HepG2 (cell line): ENCODE results near the gene FRMD6.

Source experiments
- HDAC2 ChIP-seq: sonication (generic); formaldehyde crosslinking; IDR thresholded peaks from 2 replicates; pipeline ENCODE4 v1.4.0; 2020; ENCODE audit warnings: missing genetic modification reagents
- MED8 ChIP-seq: sonication (generic); formaldehyde crosslinking; IDR thresholded peaks from 2 replicates; pipeline ENCODE4 v1.8.1; 2023; ENCODE audit warnings: mild to moderate bottlenecking, missing genetic modification reagents; ENCODE audit not compliant: insufficient replicate concordance
- POLR2A ChIP-seq, 2 experiments: IDR thresholded peaks; 2 replicates each; pipeline ENCODE4 v1.6.1; 2011; ENCODE audit warnings: low read depth in 2 of 2, low read length in 2 of 2, mild to moderate bottlenecking in 1 of 2, moderate library complexity in 1 of 2; ENCODE audit not compliant: insufficient read depth in 1 of 2
- PRDM15 ChIP-seq: sonication (generic); formaldehyde crosslinking; IDR thresholded peaks from 2 replicates; pipeline ENCODE4 v1.4.0; 2020; ENCODE audit warnings: missing genetic modification reagents
- REST ChIP-seq, 2 experiments: IDR thresholded peaks; 2 replicates each; pipeline ENCODE4 v1.6.1; 2011 to 2012; ENCODE audit warnings: low read length in 2 of 2, borderline replicate concordance in 1 of 2, low read depth in 1 of 2, mild to moderate bottlenecking in 1 of 2, moderate library complexity in 1 of 2
- ZBTB7A ChIP-seq: sonication (generic); formaldehyde crosslinking; IDR thresholded peaks from 2 replicates; pipeline ENCODE4 v1.8.0; 2022; ENCODE audit warnings: mild to moderate bottlenecking, missing genetic modification reagents
- ZFP41 ChIP-seq: sonication (generic); formaldehyde crosslinking; IDR thresholded peaks from 2 replicates; pipeline ENCODE4 v1.4.0; 2020; ENCODE audit warnings: mild to moderate bottlenecking, missing genetic modification reagents, borderline replicate concordance
- ZFX ChIP-seq: sonication (generic); formaldehyde crosslinking; IDR thresholded peaks from 2 replicates; pipeline ENCODE4 v1.4.0; 2020; ENCODE audit warnings: mild to moderate bottlenecking, low read depth, missing genetic modification reagents, moderate library complexity
- ZNF160 ChIP-seq: sonication (generic); formaldehyde crosslinking; IDR thresholded peaks from 2 replicates; pipeline ENCODE4 v1.8.0; 2022; ENCODE audit warnings: mild to moderate bottlenecking, inconsistent platforms, missing genetic modification reagents
- ZNF350 ChIP-seq: sonication (generic); formaldehyde crosslinking; IDR thresholded peaks from 2 replicates; pipeline ENCODE4 v1.4.0; 2020; ENCODE audit warnings: mild to moderate bottlenecking, low read depth, missing genetic modification reagents, borderline replicate concordance
- ZUFSP ChIP-seq: sonication (generic); formaldehyde crosslinking; IDR thresholded peaks from 2 replicates; pipeline ENCODE4 v1.9.0; 2021; ENCODE audit warnings: missing genetic modification reagents, mild to moderate bottlenecking, borderline replicate concordance

- TF ChIP-seq ZBTB7A (CRISPR knock-in tag) (no peak), POLR2A (IDR thresholded peaks at IDR 0.05; ENCODE audit: insufficient read depth in 1 of 2, low read depth in 2 of 2, low read length in 2 of 2) (no peak), MED8 (CRISPR knock-in tag) (no peak), REST (IDR thresholded peaks at IDR 0.05; ENCODE audit: borderline replicate concordance in 1 of 2, low read depth in 1 of 2, low read length in 2 of 2) (no peak), ZNF350 (CRISPR knock-in tag) (no peak), PRDM15 (CRISPR knock-in tag) (no peak), ZFP41 (CRISPR knock-in tag) (no peak), ZUFSP (CRISPR knock-in tag) (no peak), ZNF160 (CRISPR knock-in tag) (no peak), HDAC2 (CRISPR knock-in tag) (no peak), ZFX (CRISPR knock-in tag) (no peak)
Observed at GRCh38 chr14:51733147-51733546, 81.4 kb downstream of the FRMD6 start.
